T-helper 1 cell treated with Interleukin-12 subunit alpha and Interleukin-12 subunit beta and Interleukin-4 antibody, amounts not matched to agents 30 μg/mL and 1 μg/mL, for 36 hours (primary cell): ENCODE measurements around the gene ANKFN1.

Experiments
- H3K27ac Mint-ChIP-seq: one replicate; pipeline ENCODE4 v1.8.0; 2021; ENCODE audit warnings: mild to moderate bottlenecking, mixed read lengths
- H3K27me3 Mint-ChIP-seq: one replicate; pipeline ENCODE4 v1.8.0; 2021; ENCODE audit warnings: low read depth, mixed read lengths
- H3K36me3 Mint-ChIP-seq: one replicate; pipeline ENCODE4 v1.8.0; 2021; ENCODE audit warnings: low read depth, mixed read lengths
- H3K4me1 Mint-ChIP-seq: one replicate; pipeline ENCODE4 v1.8.0; 2021; ENCODE audit warnings: low read depth, mixed read lengths
- H3K4me3 Mint-ChIP-seq: one replicate; pipeline ENCODE4 v1.8.0; 2021; ENCODE audit warnings: mild to moderate bottlenecking, moderate library complexity, mixed read lengths
- H3K9me3 Mint-ChIP-seq: one replicate; pipeline ENCODE4 v1.8.0; 2021; ENCODE audit warnings: mixed read lengths

Gene ANKFN1, protein sequence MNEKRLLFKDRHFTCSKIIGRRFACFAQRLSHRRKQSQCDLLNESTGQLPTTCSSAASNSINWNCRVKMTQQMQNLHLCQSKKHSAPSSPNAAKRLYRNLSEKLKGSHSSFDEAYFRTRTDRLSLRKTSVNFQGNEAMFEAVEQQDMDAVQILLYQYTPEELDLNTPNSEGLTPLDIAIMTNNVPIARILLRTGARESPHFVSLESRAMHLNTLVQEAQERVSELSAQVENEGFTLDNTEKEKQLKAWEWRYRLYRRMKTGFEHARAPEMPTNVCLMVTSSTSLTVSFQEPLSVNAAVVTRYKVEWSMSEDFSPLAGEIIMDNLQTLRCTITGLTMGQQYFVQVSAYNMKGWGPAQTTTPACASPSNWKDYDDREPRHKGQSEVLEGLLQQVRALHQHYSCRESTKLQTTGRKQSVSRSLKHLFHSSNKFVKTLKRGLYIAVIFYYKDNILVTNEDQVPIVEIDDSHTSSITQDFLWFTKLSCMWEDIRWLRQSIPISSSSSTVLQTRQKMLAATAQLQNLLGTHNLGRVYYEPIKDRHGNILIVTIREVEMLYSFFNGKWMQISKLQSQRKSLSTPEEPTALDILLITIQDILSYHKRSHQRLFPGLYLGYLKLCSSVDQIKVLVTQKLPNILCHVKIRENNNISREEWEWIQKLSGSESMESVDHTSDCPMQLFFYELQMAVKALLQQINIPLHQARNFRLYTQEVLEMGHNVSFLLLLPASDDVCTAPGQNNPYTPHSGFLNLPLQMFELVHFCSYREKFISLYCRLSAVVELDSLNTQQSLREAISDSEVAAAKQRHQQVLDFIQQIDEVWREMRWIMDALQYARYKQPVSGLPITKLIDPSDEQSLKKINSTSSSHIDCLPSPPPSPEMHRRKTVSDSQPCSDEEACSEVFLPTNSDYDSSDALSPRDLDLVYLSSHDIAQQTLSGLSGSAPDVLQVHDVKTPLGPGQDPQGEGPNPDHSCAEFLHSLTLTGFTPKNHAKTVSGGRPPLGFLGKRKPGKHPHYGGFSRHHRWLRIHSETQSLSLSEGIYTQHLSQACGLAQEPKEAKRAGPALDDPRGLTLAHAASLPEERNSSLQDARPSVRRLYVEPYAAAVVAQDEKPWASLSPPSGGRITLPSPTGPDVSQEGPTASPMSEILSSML

DNA sequence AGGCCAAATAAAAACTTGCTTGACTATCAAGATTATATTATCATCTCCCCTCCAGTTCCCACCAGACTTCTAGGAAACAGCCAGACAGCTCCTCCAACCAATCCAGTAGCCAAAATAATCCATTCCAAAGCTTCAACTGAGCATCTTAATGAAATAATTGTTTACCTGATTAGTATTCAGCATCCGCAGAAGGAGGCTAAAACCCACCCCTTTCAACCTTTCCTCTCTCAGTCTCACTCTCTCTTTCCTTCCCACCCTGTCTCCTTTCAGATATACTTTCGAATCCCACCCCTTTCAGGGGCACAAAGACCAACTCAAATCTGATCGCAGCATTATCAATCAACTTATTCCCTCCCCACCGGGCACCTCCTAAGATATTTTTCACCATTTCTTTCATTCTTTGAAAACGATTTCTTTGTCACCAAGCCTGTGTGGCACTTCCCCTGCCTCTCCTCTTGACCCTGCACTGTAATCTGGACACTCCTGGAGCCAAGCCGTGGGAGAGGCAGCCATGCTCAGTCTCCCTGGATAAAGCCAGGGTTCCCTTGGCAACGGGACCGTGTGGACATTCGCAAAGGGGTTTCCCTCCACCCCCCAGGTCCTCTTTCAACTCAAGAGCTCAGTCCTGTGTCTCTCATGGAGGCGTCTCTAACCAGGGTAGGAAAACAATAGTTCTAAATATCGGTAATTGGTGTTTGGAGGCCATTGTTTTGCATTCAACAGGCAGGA lies at the start of gene ANKFN1:
Gene ANKFN1 (plus strand): TSS at position 602 of the 729 bp plus-strand sequence. CDS start 59,193 bp downstream, outside the sequence.
- Mint-ChIP-seq H3K27me3 (peaks cover 4% of the 10 kb centered on the region), H3K36me3 (no peaks in the 10 kb centered on the region), H3K4me1 (no peaks in the 10 kb centered on the region), H3K27ac (no peak within 1 kb of the TSS), H3K9me3 (no peaks in the 10 kb centered on the region), H3K4me3 (no peak within 1 kb of the TSS)

DNA sequence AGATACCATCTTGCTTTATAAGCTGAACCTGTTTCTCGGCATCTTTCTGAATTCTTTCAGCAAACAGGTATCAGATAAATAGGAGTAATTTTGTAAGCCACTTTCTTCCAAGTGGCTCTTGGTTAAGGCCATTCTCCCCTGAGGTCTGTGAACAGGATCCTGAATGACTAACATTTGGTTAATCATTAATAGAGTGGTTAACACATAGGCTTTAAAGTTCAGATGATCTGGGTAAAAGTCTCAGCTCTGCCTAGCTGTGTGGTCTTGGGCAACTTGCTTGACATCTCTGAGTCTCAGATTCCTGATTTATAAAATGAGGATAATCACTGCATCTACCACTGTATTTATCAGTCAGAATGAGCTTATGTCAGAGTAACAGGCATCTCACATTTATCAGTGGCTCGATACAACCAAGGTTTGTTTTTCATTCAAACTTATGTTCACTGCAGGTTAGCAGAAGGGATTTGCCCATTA lies 44.4 kb upstream of the ANKFN1 start:
- H3K36me3 Mint-ChIP-seq: no peaks in the 10 kb centered on the region
- no peaks in the 10 kb centered on the region for H3K4me1 Mint-ChIP-seq
- no peaks in the 10 kb centered on the region for H3K9me3 Mint-ChIP-seq
- H3K27ac Mint-ChIP-seq: no peak overlapping the region
- H3K4me3 Mint-ChIP-seq: no peak overlapping the region
- H3K27me3 Mint-ChIP-seq: peaks cover 19% of the 10 kb centered on the region

DNA sequence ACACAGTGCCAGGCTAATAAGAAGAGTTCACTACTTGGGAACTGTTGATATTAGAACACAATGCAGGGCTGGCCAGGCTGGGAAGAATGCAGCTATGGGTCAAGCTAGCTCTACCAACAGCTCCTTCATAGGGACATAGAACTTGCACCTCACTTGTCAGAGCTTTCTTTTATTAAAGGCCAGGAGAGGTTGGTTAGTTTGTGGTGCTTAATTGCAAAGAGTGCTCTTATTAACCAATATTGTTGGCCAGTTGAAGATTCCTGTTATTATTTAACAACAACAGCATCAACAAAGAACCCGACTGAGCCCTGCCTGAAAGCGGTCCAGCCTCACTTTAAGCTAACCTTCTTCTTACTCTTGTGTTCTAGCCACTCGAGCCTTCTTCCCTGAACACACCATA lies 43.4 kb upstream of the ANKFN1 start:
- Mint-ChIP-seq H3K4me3 (no peak overlapping the region), H3K9me3 (no peaks in the 10 kb centered on the region), H3K36me3 (no peaks in the 10 kb centered on the region), H3K27me3 (peaks cover 22% of the 10 kb centered on the region), H3K4me1 (no peaks in the 10 kb centered on the region), H3K27ac (no peak overlapping the region)

DNA sequence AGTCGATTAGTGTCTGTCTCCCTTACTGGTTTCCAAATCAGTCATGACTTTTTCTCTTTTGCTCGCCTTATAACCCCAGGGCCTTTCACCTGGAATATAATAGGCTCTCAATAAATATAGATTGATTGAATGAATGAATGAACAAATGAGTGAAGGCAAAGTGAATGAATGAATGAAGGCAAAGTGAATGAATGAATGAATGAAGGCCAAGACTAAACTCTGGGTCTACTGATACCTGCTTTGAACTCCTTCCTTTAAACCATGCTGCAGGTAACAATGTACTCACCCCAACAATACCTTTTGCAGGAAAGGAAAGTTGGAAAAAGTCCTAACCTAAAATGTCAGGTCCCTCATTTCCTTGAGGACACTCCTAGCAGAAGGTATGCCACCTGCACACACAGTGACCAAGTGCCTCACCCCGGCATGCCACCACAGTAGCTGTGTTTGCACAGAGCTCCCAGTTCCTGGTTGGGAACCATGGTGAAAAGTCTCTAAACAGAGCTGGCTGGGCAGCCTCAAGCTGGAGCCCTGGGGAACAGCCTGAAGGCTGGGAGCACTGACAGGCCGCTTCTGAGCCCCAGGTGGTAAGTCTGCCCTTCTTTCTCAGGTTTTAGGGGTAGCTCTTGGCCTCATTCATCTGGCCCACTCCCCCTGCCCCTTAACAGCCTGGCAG lies 42.7 kb upstream of the ANKFN1 start:
- no peaks in the 10 kb centered on the region for H3K4me1 Mint-ChIP-seq
- H3K27ac Mint-ChIP-seq: no peak overlapping the region
- H3K9me3 Mint-ChIP-seq: no peaks in the 10 kb centered on the region

GRCh38 chr17:56111706-56112485 lies 41.4 kb upstream of the ANKFN1 start:
- no peak overlapping the region for H3K4me3 Mint-ChIP-seq
- H3K4me1 Mint-ChIP-seq: no peaks in the 10 kb centered on the region
- H3K9me3 Mint-ChIP-seq: no peaks in the 10 kb centered on the region
- no peaks in the 10 kb centered on the region for H3K36me3 Mint-ChIP-seq
- no peak overlapping the region for H3K27ac Mint-ChIP-seq
- H3K27me3 Mint-ChIP-seq: peaks cover 18% of the 10 kb centered on the region

More for the DNA sequence above, 42.7 kb upstream of the ANKFN1 start:
- Mint-ChIP-seq H3K27me3 (peaks cover 19% of the 10 kb centered on the region), H3K4me3 (no peak overlapping the region), H3K36me3 (no peaks in the 10 kb centered on the region)

- Mint-ChIP-seq H3K4me3 (no peak overlapping the region), H3K36me3 (no peaks in the 10 kb centered on the region), H3K27me3 (peaks cover 24% of the 10 kb centered on the region), H3K4me1 (no peaks in the 10 kb centered on the region), H3K9me3 (no peaks in the 10 kb centered on the region), H3K27ac (no peak overlapping the region)
Measured at GRCh38 chr17:56113486-56113885, 39.8 kb upstream of the ANKFN1 start.

DNA sequence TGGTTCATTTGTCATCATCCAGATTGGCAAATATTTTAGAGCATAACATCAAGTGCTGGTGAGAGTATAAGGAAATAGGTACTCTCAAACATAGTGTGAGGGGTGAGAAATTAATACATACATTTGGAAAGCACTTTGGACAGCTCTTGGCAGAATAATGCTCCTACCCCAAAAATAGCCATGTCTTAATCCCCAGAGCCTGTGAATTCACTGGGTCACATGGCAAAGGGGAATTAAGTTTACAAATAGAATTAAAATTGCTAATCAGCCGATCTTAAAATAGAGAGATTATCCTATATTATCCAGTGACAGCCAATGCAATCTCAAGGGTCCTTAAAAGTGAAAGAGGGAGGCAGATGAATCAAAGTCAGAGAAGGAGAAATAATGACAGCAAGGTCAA lies 38.8 kb upstream of the ANKFN1 start:
- H3K4me3 Mint-ChIP-seq: no peak overlapping the region
- H3K27me3 Mint-ChIP-seq: peaks cover 24% of the 10 kb centered on the region
- H3K4me1 Mint-ChIP-seq: no peaks in the 10 kb centered on the region
- no peaks in the 10 kb centered on the region for H3K36me3 Mint-ChIP-seq
- H3K9me3 Mint-ChIP-seq: no peaks in the 10 kb centered on the region
- H3K27ac Mint-ChIP-seq: no peak overlapping the region

DNA sequence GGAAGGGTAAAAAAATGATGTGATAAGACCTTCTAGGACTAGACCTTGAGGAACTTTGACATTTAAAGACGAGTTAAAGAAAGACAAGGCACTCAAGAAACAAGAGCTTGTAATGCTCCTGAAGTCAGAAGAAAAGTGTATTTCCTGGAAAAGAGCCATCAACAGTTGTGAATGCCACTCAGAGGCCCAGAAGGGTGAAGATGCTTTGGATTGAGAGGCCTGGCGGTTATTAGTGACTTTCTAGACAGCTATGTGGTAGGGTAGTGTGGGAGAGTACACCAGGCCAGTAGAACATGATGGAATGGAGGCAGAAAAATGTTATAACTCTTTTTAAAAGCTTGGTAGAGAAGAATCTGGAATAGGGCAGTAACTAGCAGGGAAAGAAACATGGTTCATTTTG lies 34.1 kb upstream of the ANKFN1 start:
- Mint-ChIP-seq H3K4me1 (no peaks in the 10 kb centered on the region), H3K36me3 (no peaks in the 10 kb centered on the region), H3K27me3 (peaks cover 8% of the 10 kb centered on the region), H3K4me3 (no peak overlapping the region), H3K9me3 (no peaks in the 10 kb centered on the region), H3K27ac (no peak overlapping the region)

DNA sequence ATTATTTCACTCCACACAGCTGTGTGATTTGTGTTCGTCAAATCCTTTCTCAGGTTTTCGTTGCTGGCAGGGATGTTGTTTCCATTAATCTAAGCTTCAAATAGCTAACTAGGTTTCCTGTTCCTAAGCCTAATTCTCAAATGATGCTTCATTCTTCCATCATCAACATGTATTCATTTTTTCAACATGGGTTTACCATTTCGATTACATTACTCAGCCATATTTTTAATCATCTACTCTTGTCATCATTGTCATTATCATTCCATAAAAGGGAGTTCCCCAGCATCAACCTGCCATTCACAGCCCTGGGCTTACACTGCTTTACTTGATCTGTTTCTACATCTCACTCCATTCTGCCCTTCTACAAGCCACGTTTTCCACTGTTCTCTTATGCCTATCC lies 33.3 kb upstream of the ANKFN1 start:
- H3K4me3 Mint-ChIP-seq: no peak overlapping the region
- H3K9me3 Mint-ChIP-seq: no peaks in the 10 kb centered on the region
- H3K36me3 Mint-ChIP-seq: no peaks in the 10 kb centered on the region
- H3K4me1 Mint-ChIP-seq: no peaks in the 10 kb centered on the region
- H3K27me3 Mint-ChIP-seq: peaks cover 6% of the 10 kb centered on the region
- no peak overlapping the region for H3K27ac Mint-ChIP-seq

GRCh38 chr17:56121191-56122051 lies 31.9 kb upstream of the ANKFN1 start:
- H3K27ac Mint-ChIP-seq: no peak overlapping the region
- H3K4me1 Mint-ChIP-seq: no peaks in the 10 kb centered on the region
- H3K27me3 Mint-ChIP-seq: peaks cover 6% of the 10 kb centered on the region
- no peak overlapping the region for H3K4me3 Mint-ChIP-seq
- no peaks in the 10 kb centered on the region for H3K9me3 Mint-ChIP-seq
- H3K36me3 Mint-ChIP-seq: no peaks in the 10 kb centered on the region

GRCh38 chr17:56125830-56126819 lies 27.1 kb upstream of the ANKFN1 start:
- Mint-ChIP-seq H3K4me1 (no peaks in the 10 kb centered on the region), H3K36me3 (no peaks in the 10 kb centered on the region), H3K9me3 (no peaks in the 10 kb centered on the region), H3K27me3 (peaks cover 3% of the 10 kb centered on the region), H3K27ac (no peak overlapping the region), H3K4me3 (no peak overlapping the region)
